Measurements from ENCODE around the gene CX3CR1. TPM values are rescaled to one million over a fixed set of nuclear protein-coding genes. Genes with fewer than 3 reads are reported as not detected.

Gene CX3CR1
- total RNA-seq, 1 experiment from 2014 or later = 0.02 TPM

- DNase-seq (ENCODE audit: low read depth) = no peak
Measured at GRCh38 chr3:39222939-39223338, 56.9 kb downstream of the CX3CR1 start.

- DNase-seq (ENCODE audit: low read depth) = no peak
Measured at GRCh38 chr3:39222462-39222861, 57.4 kb downstream of the CX3CR1 start.

- DNase-seq (ENCODE audit: low read depth) = no peak
Measured at GRCh38 chr3:39221141-39221530, 58.7 kb downstream of the CX3CR1 start.

DNA sequence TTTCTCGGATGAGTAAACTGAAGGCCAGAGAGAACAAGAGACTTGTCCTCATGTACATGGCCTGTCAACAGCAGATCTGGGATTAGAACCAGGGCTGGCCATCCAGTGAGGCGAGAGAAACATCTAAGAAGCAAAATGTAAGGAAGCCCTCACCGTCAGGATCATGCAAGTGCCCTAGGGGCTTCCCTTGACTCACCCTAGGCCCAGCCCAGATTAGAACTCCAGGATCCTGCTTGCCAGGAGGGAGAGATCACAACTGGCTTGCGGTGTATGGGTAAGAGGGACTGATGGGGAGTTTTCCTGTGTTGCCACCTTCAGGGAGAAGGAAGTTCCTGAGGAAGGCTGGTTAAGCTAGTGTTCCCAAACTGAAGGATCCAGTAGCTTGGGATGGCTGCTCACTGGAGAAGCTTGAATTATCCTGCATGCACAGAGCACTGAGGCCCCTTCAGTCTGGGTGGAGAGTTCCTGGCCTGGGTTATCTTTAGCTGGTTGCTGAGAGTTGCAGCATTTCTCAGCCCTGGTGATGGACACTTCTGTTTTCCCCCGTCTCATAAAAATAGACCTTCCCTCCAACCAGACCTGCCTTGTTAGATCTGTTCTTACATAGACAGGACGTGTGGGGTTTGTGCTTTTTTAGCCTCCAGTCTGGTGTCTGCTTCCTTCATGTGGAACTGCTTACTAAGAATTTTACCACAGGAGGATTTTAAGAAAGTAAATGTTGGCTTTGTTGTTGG lies 59.3 kb downstream of the CX3CR1 start:
- DNase-seq (ENCODE audit: low read depth) = no peak

DNA sequence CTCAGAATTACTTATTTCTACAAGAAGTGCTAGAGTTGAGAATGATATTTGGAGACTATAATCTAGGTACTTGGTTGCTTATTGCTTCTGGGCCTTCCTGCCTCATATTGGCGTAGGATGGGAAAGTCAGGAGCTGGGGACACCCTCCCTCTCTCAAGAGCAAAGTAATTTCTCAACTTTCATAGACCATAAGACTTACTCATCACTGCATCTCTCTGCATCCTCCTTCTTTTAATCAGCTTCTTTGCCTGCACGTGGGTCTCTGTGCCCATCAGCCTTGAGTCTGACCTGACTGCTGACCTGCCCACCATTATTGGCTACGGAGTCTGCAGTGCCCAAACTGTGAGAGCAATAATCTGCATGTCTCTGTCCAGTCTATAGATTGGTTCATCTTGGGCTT lies 60.1 kb downstream of the CX3CR1 start:
- DNase-seq (ENCODE audit: low read depth) = no peak

- DNase-seq (ENCODE audit: low read depth) = no peak
Measured at GRCh38 chr3:39216176-39216790, 63.6 kb downstream of the CX3CR1 start.

GRCh38 chr3:39213613-39214012 lies 66.2 kb downstream of the CX3CR1 start:
- DNase-seq (ENCODE audit: low read depth) = no peak

Other genes starting within 250 kb of the CX3CR1 start
- not detected in 2 replicates for gene SCN11A, start 228.1 kb downstream of the CX3CR1 start, total RNA-seq (2014; rRNA removed; shearing (Covaris generic))
- gene WDR48, start 228.0 kb downstream of the CX3CR1 start, total RNA-seq (2014; rRNA removed; shearing (Covaris generic)) = 11.4 and 20.0 TPM in 2 replicates
- gene GORASP1, start 172.4 kb downstream of the CX3CR1 start, total RNA-seq (2014; rRNA removed; shearing (Covaris generic)) = 18.7 and 34.8 TPM in 2 replicates
- gene TTC21A, start 172.4 kb downstream of the CX3CR1 start, total RNA-seq (2014; rRNA removed; shearing (Covaris generic)) = 0.10 and 1.4 TPM in 2 replicates
- 6.0 and 12.6 TPM in 2 replicates for gene CSRNP1, start 126.4 kb downstream of the CX3CR1 start, total RNA-seq (2014; rRNA removed; shearing (Covaris generic))
- 0.12 and 0.59 TPM in 2 replicates for gene XIRP1, start 87.4 kb downstream of the CX3CR1 start, total RNA-seq (2014; rRNA removed; shearing (Covaris generic))
- not detected in 2 replicates for gene CCR8, start 49.7 kb upstream of the CX3CR1 start, total RNA-seq (2014; rRNA removed; shearing (Covaris generic))
- 20.6 and 26.4 TPM in 2 replicates for gene SLC25A38, start 103.3 kb upstream of the CX3CR1 start, total RNA-seq (2014; rRNA removed; shearing (Covaris generic))
- gene RPSA, start 126.7 kb upstream of the CX3CR1 start, total RNA-seq (2014; rRNA removed; shearing (Covaris generic)) = 933 and 1,152 TPM in 2 replicates
- gene MOBP, start 187.6 kb upstream of the CX3CR1 start, total RNA-seq (2014; rRNA removed; shearing (Covaris generic)) = not detected in 2 replicates

All from M059J (cell line).